IPS-NIHi11 (cell line): ENCODE results near the gene TDP2.
"Not testable (repeated sequence)": the region's sequence is repeated elsewhere in the genome, so short reads cannot be mapped to it uniquely, and the experiment has no call there.

Experiments
- DNase-seq: peaks from one replicate; pipeline ENCODE4 v3.0.0; 2012; ENCODE audit warnings: mixed read lengths, low spot score

TDP2 gene

DNA sequence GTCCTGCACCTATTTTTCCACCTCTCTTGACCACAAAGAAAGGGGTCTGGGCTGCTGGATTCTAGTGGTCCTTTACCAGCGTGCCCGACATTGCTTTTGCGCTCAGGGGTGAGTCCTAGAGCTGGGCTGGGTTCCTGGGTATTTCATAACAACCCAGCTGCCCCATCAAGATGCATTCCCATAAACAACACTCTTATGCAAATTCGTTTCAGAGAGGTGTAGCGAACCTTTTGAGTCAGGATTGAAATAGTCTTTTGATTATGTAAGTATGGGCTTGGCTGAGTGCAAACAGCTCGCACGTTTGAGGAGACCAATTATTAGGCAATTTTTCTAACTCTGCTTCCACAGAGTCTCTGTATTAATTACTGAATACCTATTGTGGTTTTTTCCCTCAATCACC is 13.9 kb upstream of the TDP2 start:
- no peak for DNase-seq

DNA sequence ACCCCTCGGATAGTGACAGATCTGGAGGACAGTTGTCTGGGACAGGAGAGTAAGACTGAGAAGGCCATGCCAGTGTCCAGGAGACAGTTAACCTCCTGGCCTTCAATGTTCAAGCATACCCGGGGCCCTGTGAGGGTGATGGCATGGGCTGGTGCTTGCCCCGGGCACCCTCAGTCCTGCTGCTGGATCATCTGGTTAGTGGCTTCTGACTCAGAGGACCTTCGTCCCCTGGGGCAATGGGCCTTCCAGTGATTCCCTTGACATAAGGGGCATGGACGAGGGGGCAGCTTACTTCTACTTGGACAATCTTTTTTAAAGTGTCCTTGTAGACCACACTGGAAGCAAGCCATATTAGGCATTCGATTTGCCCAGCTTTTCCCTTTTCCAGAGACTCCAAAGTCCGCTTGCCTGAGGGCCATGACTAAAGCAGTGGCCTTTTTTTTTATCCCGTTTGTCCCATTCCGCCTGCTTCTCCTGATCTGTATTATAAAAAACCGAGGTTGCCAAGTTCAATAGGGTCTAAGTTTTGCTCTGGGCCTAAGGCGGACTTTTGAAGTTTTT is 12.2 kb upstream of the TDP2 start:
- DNase-seq: not testable (repeated sequence)

DNA sequence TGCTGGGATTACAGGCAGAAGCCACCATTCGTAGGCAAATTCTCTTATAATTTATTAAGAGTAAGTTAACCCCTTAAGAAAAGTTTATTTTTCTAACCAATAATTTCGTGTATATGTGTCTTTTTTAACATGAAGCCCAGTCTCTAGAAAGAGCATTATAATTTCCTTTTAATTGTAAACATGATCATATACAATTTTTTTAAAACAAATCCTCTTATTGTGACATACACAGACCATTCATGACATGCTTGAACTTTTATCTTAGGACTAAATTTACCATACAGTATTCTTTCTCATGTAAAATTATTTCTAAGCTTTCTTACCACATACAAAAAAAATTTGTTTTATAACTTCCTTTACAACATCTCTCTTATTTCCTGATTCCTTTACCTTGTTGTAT is 6.9 kb upstream of the TDP2 start:
- DNase-seq: no peak

DNA sequence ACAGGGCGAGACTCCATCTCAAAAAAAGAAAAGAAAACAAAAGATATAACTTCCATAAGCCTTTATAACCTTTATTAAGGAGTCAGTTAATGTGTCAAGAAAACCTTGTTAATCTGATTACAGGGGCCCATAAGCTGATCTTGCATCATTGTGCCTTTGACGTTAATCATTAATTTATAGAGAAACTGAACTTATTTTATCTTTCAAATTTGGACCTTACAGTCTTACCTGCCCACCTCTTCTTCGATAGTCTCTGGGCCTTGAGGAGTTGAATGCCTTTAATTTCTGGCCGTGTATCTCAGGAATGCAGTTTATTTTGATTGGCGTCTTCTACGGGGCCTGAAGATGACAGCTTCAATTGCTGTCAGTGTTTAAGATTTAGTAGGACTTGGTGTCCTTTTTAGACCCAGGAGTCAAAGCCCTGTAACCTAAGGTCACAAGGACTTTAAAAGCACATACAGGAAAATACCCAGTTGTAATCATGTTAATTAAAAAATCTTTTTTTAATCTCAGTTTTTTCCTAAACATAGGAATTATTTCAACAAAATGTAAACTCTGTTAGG is 6.0 kb upstream of the TDP2 start:
- no peak for DNase-seq

DNA sequence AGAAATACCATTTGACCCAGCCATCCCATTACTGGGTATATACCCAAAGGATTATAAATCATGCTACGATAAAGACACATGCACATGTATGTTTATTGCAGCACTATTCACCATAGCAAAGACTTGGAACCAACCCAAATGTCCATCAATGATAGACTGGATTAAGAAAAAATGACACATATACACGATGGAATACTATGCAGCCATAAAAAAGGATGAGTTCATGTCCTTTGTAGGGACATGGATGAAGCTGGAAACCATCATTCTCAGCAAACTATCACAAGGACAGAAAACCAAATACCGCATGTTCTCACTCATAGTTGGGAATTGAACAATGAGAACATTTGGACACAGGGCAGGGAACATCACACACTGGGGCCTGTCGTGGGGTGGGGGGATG is 4.4 kb upstream of the TDP2 start:
- not testable (repeated sequence) for DNase-seq

DNA sequence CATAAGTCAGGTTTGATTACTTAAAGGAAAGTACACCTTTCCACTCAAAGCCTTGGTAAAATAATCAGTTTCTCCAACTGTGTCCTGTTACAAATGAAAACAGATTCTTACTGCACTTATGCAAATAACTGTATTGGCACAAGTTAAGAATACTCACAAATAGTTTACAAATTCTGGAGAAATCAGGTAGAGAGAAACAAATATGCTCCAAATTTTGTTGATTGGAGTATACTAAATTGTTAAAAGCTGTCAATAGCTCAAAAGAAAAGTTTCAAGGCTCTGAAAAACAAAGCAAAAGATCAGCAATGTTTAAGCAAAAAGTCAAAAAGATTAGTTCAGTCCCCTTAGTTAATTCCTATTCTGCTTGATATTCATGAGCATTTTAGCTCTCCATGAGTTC is 3.8 kb upstream of the TDP2 start:
- not testable (repeated sequence) for DNase-seq

DNA sequence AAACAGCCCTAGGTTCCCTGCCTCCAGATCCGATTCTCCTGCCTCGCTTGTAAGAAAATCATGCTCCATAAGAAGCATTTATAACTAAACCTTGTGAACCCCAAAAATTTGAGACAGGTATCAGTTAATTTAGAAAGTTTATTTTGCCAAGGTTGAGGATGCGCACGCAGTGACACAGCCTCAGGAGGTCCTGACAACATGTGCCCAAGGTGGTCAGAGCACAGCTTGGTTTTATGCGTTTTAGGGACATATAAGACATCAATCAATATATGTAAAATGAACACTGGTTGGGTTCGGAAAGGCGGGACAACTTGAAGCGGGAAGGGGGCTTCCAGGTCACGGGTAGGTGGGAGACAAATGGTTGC is 2.3 kb upstream of the TDP2 start:
- no peak for DNase-seq

DNA sequence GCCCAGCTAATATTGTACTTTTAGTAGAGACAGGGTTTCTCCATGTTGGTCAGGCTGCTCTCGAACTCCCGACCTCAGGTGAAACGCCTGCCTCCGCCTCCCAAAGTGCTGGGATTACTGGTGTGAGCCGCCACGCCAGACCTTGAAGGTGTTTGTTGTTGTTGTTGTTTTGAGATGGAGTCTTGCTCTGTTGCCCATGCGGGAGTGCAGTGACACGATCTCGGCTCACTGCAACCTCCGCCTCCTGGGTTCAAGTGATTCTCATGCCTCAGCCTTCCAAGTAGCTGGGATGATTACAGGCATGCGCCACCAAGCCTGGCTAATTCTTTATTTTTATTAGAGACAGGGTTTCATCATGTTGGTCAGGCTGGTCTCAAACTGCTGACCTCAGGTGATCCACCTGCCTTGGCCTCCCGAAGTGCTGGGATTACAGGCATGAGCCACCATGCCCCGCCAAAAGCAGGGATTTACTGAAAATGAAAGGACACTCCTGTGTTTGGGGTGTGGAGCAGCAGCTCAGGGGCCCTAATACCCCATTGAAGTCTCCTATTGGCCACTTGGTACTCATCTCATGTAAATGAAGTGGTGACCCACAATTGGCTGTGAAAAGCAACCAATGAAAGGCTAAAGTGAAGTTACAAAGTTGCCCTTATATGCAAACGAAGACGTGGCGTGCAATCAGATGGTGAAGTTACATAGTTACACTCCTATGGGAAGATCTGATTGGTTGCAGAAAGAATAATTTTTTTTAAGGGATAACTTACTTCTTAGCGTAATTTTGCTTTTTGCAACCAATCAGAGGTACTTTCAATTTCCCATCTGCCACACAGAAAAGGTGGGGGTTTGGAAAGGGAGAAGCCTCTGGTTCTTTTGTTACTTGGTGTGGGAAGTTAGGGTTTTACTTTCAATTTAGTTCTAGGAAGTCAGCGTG is 1.6 kb upstream of the TDP2 start:
- DNase-seq: not testable (repeated sequence)

DNA sequence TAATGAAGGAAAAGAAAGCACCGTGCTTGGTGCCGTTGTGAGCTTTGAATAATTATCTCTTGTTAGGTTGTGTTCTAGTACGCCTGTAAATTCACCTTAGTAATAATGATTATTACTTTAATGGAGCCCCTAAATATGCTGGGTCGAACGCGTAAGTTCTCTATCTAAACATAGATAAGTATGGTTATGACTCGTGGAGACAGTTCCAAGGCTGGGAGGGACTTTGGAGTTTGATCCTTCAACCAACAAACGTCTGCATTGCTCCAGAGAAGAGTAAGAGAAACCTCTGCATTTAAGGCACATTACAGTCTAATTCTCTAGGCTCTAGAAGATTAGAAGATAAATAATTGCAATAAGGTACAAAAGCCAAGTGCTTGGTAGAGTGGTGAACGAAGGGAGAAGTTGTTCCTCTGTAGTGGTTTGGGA is 692 bp upstream of the TDP2 start:
- no peak for DNase-seq

DNA sequence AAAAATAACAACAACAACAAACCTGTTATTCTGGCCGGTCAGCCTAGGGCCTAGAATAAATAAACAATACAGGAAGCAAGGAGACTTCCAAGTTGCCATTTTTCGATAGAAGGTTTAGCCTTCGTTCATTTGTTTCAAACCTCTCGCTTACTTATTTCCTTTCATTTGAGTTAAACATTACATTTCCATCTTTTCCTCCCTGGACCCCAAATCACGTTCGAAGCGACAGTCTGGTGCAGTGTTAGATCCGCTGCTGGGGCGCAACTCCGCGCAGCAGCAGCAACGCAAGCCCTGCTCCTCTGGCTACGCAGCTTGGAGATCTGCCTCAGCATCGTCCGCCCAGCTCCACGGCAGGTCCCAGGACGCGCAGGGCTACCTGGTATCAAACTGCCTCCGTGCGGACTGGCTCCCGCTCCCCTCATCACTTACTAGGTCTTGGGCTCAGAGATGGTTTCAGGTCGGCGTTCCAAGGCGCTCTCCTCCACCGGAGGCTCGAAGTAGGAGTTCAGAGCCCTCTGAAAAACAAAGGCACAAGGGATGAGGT is 530 bp downstream of the TDP2 start:
- DNase-seq: peak; percentile 49

DNA sequence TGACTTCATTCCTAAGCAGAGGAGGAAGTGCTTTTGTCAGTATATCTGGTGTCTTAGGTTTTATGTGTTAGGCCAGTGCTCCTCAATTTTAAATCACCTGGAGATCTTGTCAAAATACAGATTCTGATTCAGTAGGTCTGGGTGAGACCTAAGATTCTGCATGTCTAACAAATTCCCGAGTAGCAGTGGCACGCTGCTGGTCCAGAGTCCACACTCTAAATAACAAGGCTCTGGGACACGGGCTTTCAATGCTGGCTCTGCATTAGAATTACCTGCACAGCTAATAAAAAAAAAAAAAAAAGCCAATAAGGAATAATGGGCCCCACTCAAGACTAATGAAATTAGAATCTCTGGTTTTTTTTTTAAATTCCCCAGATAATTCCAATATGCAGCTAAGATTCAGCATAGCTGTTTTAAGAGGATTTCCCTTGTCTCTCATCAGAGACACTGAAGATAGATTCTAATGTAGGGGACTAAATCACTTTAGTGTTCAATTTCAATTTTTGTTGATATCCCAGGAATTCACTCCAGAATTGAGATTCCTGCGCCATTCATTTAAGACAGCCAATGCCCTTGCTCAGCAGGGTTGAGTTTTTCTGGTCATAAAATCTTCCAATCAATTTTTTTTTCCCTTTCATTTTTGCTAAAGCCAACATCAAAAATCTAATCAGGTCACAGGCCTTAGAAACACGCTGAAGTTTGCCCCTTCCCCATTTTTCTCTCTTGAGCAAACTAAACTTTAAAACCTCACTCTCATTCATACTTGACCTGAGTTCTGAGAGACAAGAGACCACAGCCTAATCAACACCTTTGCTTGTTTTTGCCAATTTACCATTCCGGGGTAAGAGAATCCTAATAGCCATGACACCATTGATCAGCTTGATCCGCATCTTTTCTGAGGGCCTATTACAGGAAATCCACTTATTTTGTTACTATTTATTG is 2.4 kb downstream of the TDP2 start:
- no peak for DNase-seq

DNA sequence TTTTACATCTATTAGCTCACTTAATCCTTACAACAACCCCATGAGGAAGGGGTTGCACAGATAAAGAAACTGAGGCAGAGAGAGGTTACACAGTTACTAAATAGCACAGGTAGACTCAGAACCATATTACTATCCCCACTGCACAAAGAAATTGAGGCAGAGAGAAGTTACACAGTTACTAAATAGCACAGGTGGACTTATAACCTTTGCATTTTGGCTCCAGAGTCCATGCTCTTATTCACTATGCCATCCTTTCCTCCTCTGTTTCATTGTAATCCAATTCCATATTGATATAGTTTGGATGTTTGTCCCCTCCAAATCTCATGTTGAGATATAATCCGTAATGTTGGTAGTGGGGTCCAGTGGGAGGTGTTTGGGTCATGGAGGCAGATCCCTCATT is 3.5 kb downstream of the TDP2 start:
- DNase-seq: no peak

DNA sequence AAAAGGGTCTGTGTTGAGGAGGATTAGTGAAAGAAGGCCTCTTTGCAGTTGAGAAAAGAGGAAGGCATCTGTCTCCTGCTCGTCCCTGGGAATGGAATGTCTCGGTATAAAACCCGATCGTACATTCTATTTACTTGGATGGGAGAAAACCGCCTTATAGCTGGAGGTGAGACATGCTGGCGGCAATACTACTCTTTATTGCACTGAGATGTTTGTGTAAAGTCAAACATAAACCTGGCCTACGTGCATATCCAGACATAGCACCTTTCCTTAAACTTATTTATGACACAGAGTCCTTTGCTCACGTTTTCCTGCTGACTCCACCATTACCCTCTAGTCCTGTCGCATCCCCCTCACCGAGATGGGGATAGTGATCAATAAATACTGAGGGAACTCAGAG is 4.5 kb downstream of the TDP2 start:
- DNase-seq: no peak

DNA sequence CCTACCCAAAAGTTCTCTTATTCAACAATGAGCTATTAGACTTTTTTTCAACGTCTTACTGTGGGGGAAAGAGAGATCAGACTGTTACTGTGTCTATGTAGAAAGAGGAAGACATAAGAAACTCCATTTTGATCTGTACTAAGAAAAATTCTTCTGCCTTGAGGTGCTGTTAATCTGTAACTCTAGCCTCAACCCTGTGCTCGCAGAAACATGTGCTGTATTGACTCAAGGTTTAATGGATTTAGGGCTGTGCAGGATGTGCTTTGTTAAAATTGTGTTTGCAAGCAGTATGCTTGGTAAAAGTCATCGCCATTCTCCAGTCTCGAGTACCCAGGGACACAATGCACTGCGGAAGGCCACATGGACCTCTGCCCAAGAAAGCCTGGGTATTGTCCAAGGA is 4.9 kb downstream of the TDP2 start:
- DNase-seq: not testable (repeated sequence)

DNA sequence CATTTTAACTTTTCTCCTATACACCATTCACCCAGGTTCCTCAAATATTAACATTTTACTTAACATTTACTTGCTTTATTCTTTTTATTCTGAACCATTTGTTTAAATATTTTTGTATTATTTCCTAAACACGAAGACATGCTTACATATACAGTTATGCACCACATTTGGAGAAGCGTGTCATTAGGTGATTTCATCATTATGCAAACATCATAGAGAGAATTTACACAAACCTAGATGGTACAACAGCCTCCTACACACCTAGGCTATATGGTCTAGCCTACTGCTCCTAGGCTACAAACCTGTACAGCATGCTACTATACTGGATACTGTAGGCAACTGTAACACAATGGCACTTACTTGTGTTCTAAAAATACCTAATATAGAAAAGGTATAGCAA is 6.6 kb downstream of the TDP2 start:
- DNase-seq: no peak

DNA sequence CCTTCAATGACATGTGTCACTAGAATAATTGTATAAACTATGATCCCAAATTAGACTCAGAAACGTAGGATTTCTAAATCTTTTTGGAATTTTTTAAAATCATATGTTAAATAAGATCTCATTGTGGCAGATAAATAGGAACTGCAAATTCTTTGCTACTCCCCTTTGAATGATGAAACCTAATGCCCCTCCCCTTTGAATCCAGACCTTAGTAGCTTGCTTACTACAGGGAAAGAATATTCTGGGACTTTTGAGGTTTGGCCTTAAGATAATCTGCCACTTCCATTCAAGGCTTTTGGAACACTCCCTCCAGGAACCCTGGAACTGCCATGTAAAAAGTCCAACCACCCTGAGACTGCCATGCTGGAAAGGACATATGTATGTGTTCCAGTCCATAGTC is 7.1 kb downstream of the TDP2 start:
- DNase-seq: no peak

DNA sequence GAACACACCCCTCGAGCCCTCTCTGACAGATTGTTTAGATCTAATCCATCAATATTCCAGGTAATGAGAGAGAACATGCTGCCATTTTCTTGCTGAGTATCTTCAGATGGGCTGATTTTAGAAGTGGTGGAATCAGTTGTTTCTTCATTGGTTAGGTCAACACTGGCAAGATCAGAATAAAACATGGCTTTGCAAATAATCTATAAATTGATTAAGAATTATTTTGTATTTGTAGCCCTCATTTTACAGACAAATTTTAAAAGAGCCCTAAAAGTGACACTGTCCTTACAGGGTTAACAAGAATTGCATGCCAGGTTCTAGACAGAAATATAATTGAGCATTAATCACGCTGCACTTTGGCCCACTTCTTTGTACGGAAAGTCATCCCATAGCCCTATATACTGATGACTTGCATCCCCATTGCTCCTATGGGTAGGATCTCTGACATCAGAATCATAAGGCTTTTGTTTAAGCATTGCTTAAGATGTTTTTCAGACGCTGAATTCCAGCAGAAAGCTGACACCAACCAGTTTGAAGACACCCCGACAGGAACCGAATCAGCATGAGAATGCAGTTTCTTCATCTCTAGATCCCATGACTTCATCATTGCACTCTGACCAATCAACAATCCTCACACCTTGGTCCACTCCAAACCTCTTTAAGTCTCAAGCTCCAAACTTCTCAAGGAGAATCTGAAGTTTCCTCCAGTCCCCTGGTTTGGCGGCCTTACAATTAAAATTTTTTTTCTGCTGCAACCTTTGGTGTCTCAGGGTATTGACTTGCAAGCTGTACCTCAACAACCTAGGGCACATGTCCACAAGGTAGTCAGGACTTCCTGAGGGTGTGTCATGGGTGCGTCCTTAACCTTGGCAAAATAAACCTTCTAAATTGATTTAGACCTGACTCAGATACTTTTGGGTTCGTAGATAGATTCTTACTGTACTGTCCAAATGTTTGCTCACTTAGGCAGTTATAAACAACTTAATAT is 7.8 kb downstream of the TDP2 start:
- DNase-seq: peak; percentile 14

DNA sequence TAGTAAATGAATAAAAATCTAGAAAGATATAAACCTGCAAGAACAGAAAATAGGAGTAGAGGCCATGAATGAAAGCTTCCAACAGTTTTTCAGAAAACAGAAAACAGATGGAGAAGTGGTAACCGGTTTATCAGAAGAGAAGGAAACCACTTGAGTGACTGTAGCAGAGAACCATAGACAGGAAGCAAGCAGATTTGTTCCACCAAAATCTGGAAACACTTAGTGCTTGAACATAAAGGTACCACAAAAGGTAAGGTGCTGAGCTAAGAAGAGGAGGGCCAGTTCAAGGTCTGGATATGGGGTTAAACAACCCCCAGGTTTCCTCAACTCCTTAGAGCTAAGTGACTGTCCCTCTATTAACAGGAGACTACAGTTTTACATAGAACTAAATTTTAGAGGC is 11.5 kb downstream of the TDP2 start:
- DNase-seq: no peak

DNA sequence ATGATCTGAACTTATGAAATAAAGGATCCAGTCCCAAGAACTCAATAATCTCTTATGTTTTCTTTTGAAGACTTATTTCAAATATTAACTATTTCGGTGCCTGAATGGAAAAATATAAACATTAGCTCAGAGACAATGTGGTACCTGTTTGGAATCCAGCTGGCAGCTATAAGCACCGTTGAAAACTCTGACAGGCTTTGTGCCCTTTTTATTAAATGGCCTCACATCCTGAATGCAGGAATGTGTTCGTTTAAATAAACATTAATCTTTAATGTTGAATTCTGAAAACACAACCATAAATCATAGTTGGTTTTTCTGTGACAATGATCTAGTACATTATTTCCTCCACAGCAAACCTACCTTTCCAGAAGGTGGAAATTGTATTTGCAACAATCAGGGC is 16.3 kb downstream of the TDP2 start:
- no peak for DNase-seq

DNA sequence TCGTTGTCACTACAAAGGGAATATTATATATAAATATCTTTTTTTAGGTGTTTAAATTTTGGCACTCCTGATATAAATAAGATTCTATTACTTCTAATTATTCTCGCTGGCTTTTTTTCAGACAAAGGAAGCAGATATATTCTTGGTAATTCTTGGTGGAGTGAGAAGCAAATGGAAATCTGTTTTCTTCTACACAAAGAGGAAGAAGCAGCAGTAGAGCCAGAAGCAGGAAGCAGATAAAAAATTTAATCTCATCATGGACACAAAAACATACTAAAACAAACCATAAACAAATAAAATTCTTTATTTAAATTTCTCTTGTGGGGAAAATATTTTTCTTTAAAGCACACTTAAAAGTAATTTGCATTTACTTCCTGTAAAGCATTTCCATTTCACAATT is 17.0 kb downstream of the TDP2 start:
- DNase-seq: no peak

DNA sequence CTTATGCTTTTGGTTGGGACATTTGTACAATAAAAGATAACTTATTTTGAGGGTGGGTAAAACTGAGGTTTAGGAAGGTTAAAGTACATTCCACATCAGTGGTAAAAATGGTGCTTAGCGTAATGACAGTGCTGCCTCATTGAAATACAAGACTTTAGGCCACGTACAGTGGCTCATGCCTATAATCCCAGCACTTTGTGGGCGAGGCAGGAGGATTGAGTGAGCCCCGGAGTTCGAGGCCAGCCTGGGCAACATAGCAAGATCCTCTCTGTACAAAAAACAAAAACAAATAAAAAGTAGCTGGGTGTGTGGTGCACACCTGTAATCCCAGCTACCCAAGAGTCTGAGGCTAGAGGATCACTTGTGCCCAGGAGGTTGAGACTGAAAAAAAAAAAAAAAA is 18.4 kb downstream of the TDP2 start:
- DNase-seq: no peak
